Esophagus squamous epithelium (tissue), 4 donors: ENCODE results near the gene EPHA1.

Experiments
- POLR2A ChIP-seq, 4 donors: fragments of 450-650 bp; IDR thresholded peaks; one replicate each; pipeline ENCODE4 v1.6.1; 2017; ENCODE audit warnings: antibody characterized with exemption in 4 of 4, mild to moderate bottlenecking in 4 of 4, moderate library complexity in 3 of 4
- TF ChIP-seq, protein P1 (sequence below), 6 experiments: fragments of 450-650 bp in 4 of 6; fragments of 200-600 bp in 2 of 6; sonication (generic) in 2 of 6; IDR thresholded peaks; one replicate each; pipeline ENCODE4 v1.5.1; 2016 to 2019; ENCODE audit warnings: antibody characterized with exemption in 6 of 6, mild to moderate bottlenecking in 4 of 6, moderate library complexity in 4 of 6

DNA sequence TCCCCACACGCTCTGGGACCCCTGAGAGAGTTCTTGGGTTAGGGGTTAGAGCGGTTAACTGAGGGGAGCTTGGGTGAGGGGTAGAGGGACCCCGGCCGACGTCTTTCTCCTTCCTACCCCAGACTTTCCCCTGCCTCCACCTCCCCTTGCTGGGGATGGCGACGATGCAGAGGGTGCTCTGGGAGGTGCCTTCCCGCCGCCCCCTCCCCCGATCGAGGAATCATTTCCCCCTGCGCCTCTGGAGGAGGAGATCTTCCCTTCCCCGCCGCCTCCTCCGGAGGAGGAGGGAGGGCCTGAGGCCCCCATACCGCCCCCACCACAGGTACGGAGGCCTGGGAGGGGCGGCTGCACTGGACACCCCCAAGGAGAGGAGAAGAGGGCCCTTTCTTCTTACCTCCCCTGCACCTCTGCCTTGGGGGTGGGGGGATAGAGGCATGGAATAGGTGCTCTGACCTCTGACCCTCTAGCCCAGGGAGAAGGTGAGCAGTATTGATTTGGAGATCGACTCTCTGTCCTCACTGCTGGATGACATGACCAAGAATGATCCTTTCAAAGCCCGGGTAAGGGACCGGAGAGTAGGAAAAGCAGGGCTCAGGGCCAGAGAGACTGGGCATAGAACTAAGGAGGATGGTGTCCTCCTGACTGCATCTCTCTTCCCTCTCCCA is 26.4 kb downstream of the EPHA1 start:
- TF ChIP-seq, protein P1, sequence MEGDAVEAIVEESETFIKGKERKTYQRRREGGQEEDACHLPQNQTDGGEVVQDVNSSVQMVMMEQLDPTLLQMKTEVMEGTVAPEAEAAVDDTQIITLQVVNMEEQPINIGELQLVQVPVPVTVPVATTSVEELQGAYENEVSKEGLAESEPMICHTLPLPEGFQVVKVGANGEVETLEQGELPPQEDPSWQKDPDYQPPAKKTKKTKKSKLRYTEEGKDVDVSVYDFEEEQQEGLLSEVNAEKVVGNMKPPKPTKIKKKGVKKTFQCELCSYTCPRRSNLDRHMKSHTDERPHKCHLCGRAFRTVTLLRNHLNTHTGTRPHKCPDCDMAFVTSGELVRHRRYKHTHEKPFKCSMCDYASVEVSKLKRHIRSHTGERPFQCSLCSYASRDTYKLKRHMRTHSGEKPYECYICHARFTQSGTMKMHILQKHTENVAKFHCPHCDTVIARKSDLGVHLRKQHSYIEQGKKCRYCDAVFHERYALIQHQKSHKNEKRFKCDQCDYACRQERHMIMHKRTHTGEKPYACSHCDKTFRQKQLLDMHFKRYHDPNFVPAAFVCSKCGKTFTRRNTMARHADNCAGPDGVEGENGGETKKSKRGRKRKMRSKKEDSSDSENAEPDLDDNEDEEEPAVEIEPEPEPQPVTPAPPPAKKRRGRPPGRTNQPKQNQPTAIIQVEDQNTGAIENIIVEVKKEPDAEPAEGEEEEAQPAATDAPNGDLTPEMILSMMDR (IDR thresholded peaks at IDR 0.05): no peak
- no peak for TF ChIP-seq POLR2A (IDR thresholded peaks at IDR 0.05)
